Mesothelial cell of epicardium (in vitro differentiated cells): ENCODE data around the gene TRAPPC14. TPM values are rescaled to one million over a fixed set of nuclear protein-coding genes. Genes with fewer than 3 reads are reported as not detected.

Experiments used
- DNase-seq, 2 experiments: peaks; one replicate each; pipeline ENCODE4 v3.0.0; 2021; ENCODE audit warnings: low spot score in 2 of 2; ENCODE audit not compliant: unreplicated experiment in 2 of 2
- H3K27ac Mint-ChIP-seq: 2 replicates; pipeline ENCODE4 v1.8.0; 2021; ENCODE audit warnings: mixed read lengths
- H3K27me3 Mint-ChIP-seq: 2 replicates; pipeline ENCODE4 v1.8.0; 2021; ENCODE audit warnings: low read depth, mixed read lengths
- H3K36me3 Mint-ChIP-seq: 2 replicates; pipeline ENCODE4 v1.8.0; 2021; ENCODE audit warnings: mixed read lengths
- H3K4me1 Mint-ChIP-seq: 2 replicates; pipeline ENCODE4 v1.8.0; 2021; ENCODE audit warnings: mixed read lengths
- H3K4me3 Mint-ChIP-seq: 2 replicates; pipeline ENCODE4 v1.8.0; 2021; ENCODE audit warnings: mild to moderate bottlenecking, moderate library complexity, mixed read lengths
- H3K9me3 Mint-ChIP-seq: 2 replicates; pipeline ENCODE4 v1.8.0; 2021; ENCODE audit warnings: mixed read lengths
- total RNA-seq: library from RNA; stranded (reverse); gene quantifications from 3 replicates; pipeline ENCODE4 v1.2.1, GENCODE V29; 2021
- TF ChIP-seq, protein P1 (sequence below): fragments of 200-600 bp; sonication (generic); IDR thresholded peaks from one replicate; pipeline ENCODE4 v1.5.0; 2021; ENCODE audit warnings: antibody characterized with exemption; ENCODE audit not compliant: unreplicated experiment

The TRAPPC14 gene
- total RNA-seq, 1 donor from 2014 or later, result 23.3 TPM

DNA sequence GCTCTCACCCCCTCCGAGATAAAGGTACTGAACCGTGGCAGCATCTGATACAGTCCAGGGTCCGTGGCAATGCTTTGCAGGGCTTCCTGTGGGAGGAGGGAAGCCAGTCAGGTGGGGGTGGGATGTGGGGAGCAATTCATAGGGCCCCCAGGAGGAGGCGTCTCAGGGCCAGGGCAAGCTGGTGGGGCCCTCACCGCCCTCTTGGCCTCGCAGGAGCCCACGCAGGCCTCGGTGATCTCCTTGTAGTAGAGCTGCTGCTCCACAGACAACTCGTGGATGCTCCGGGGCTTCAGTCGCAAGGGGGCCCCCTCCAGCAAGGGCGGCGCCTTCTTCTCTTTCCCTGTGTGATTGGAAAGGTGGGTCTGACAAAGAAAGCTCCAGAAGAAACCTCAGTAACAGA is 46.6 kb downstream of the TRAPPC14 start:
- H3K9me3 Mint-ChIP-seq, result no peaks in the 10 kb centered on the region
- no peaks in the 10 kb centered on the region for H3K4me1 Mint-ChIP-seq
- peaks cover 29% of the 10 kb centered on the region for H3K36me3 Mint-ChIP-seq
- no peaks in the 10 kb centered on the region for H3K27me3 Mint-ChIP-seq
- TF ChIP-seq, protein P1, sequence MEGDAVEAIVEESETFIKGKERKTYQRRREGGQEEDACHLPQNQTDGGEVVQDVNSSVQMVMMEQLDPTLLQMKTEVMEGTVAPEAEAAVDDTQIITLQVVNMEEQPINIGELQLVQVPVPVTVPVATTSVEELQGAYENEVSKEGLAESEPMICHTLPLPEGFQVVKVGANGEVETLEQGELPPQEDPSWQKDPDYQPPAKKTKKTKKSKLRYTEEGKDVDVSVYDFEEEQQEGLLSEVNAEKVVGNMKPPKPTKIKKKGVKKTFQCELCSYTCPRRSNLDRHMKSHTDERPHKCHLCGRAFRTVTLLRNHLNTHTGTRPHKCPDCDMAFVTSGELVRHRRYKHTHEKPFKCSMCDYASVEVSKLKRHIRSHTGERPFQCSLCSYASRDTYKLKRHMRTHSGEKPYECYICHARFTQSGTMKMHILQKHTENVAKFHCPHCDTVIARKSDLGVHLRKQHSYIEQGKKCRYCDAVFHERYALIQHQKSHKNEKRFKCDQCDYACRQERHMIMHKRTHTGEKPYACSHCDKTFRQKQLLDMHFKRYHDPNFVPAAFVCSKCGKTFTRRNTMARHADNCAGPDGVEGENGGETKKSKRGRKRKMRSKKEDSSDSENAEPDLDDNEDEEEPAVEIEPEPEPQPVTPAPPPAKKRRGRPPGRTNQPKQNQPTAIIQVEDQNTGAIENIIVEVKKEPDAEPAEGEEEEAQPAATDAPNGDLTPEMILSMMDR, result no peak
- no peak for DNase-seq
- no peak overlapping the region for H3K27ac Mint-ChIP-seq
- H3K4me3 Mint-ChIP-seq, result no peak overlapping the region

DNA sequence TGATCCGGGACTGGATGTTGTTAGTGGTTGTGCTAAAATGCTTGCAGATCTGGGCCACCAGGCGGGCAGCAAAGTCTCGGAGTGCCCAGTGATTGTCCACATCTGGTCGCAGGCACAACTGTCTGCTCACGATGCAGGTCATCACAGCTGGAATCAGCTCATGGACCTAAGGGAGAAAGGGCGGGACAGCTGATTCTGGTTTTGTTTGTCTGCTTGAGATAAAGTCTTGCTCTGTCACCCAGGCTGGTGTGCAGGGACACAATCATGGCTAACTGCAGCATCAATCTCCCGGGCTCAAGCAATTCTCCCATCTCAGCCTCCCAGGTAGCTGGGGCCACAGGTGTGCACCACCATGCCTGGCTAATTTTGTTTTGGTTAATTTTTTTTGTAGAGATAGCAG is 47.4 kb downstream of the TRAPPC14 start:
- Mint-ChIP-seq H3K9me3 (no peaks in the 10 kb centered on the region), H3K4me3 (no peak overlapping the region), H3K27ac (no peak overlapping the region), H3K4me1 (no peaks in the 10 kb centered on the region), H3K36me3 (peaks cover 25% of the 10 kb centered on the region), H3K27me3 (no peaks in the 10 kb centered on the region)
- DNase-seq, result no peak
- TF ChIP-seq, protein P1, result no peak

DNA sequence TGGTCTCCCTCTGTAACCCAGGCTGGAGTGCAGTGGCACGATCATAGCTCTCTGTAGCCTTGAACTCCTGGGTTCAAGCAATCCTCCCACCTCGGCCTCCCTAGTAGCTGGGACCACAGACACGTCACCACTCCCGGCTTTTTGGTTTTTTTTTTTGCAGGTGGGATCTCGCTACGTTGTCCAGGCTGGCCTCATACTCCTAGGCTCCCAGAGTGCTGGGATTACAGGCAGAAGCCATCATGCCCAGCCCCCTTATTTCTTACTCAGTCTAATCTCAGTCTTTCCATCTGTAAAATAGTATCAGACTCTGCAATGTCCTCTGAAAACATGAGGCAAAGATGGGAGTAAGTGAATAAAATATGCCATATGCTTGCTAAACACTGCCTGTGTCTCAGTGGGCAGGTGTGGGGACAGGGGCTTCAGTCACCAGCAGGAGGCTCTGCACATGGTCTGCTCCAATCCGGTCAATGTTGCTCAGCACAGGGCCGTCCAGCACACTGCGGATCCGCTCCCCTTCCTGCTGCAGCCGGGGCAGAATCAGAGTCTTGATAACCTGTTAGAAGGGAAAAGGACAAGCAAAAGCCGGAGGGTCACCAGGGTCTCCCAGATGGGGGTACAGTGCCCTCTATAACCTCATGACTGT is 48.9 kb downstream of the TRAPPC14 start:
- peaks cover 22% of the 10 kb centered on the region for H3K36me3 Mint-ChIP-seq
- no peaks in the 10 kb centered on the region for H3K27me3 Mint-ChIP-seq
- DNase-seq, result no peak
- no peak overlapping the region for H3K4me3 Mint-ChIP-seq
- no peak overlapping the region for H3K27ac Mint-ChIP-seq
- TF ChIP-seq, protein P1, result no peak
- no peaks in the 10 kb centered on the region for H3K9me3 Mint-ChIP-seq
- H3K4me1 Mint-ChIP-seq, result no peaks in the 10 kb centered on the region

DNA sequence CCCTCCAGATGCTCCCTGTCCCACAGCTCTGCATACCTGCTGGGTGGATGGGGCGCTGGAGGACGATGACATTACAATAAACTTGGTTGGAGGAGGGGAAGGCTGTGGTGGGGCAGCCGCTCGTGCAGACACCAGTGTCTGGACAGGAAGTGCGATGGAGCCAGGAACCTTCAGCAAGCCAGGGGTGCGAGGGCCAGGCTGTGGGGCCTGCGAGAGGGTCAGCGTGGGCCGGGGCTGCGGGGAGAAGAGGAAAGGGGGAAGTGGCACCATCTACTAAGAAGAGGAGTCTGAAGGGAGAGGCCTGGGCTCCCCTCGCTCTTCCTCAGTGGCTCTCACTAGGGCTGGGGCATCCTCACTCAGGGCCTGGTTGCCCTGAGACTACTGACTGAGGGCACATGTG is 50.6 kb downstream of the TRAPPC14 start:
- TF ChIP-seq, protein P1, result no peak
- no peaks in the 10 kb centered on the region for H3K27me3 Mint-ChIP-seq
- peak overlapping the region; percentile 30 for H3K27ac Mint-ChIP-seq
- no peaks in the 10 kb centered on the region for H3K9me3 Mint-ChIP-seq
- peaks cover 2% of the 10 kb centered on the region for H3K4me1 Mint-ChIP-seq
- H3K36me3 Mint-ChIP-seq, result peaks cover 21% of the 10 kb centered on the region
- DNase-seq, result no peak
- no peak overlapping the region for H3K4me3 Mint-ChIP-seq

DNA sequence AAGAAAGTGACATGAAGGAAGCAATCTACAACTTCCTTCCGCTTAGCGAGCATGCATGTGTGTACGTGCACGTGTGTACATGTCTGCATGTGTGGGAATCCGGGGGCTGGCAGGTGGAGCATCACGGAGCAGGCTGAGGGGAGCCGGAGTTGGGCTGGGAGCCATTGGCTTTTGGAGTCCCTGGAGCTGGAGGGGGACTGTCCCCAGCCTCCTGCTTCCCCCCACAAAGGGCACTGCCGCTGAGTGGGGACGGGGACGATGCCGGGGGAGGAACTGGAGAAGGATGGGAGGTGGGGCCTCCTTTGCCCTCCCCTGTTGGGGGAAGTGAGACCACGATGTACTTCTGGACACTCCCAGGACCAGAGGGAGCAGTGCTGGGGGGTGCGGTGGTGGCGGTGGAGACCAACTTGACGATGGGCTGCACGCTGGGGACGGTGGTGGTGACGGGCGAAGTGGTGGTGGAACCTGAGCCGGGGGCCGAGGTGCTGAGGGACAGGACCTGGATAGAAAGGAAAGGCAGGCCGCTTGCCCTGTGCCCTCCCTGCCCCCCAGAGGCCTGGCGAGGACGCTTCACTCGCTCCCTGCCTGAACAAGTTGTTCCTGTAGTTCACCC is 51.3 kb downstream of the TRAPPC14 start:
- H3K27me3 Mint-ChIP-seq, result no peaks in the 10 kb centered on the region
- H3K4me1 Mint-ChIP-seq, result peaks cover 7% of the 10 kb centered on the region
- TF ChIP-seq, protein P1, result no peak
- H3K36me3 Mint-ChIP-seq, result peaks cover 19% of the 10 kb centered on the region
- H3K27ac Mint-ChIP-seq, result no peak overlapping the region
- H3K9me3 Mint-ChIP-seq, result no peaks in the 10 kb centered on the region
- H3K4me3 Mint-ChIP-seq, result no peak overlapping the region
- DNase-seq, result no peak
